HepG2 (cell line): ENCODE measurements around the gene ZNF30. TPM values are rescaled to one million over a fixed set of nuclear protein-coding genes. Genes with fewer than 3 reads are reported as not detected.

ENCODE experiments used
- BHLHE40 ChIP-seq: IDR thresholded peaks from 2 replicates; pipeline ENCODE4 v1.6.1; 2011; ENCODE audit warnings: low read length, improper control_type of control experiment
- GFI1 ChIP-seq: sonication (generic); formaldehyde crosslinking; IDR thresholded peaks from 2 replicates; pipeline ENCODE4 v1.5.0; 2020; ENCODE audit warnings: missing genetic modification reagents, mild to moderate bottlenecking, borderline replicate concordance
- KAT2B ChIP-seq: fragments of 150-350 bp; IDR thresholded peaks from 2 replicates; pipeline ENCODE4 v1.6.1; 2014; ENCODE audit warnings: low read depth, low read length, borderline replicate concordance
- PBX2 ChIP-seq: IDR thresholded peaks from 2 replicates; pipeline ENCODE4 v1.6.1; 2016; ENCODE audit warnings: control low read depth
- POGZ ChIP-seq: sonication (generic); formaldehyde crosslinking; IDR thresholded peaks from 2 replicates; pipeline ENCODE4 v1.4.0; 2020; ENCODE audit warnings: mild to moderate bottlenecking, missing genetic modification reagents
- POLR2G ChIP-seq: fragments of 200-400 bp; formaldehyde crosslinking; IDR thresholded peaks from 2 replicates; pipeline ENCODE4 v1.6.1; 2018; ENCODE audit warnings: mild to moderate bottlenecking, low read depth, low read length, moderate library complexity
- ZFX ChIP-seq: sonication (generic); formaldehyde crosslinking; IDR thresholded peaks from 2 replicates; pipeline ENCODE4 v1.4.0; 2020; ENCODE audit warnings: mild to moderate bottlenecking, low read depth, missing genetic modification reagents, moderate library complexity
- ZKSCAN8 ChIP-seq: IDR thresholded peaks from 2 replicates; pipeline ENCODE4 v1.6.1; 2016; ENCODE audit warnings: borderline replicate concordance, missing genetic modification reagents, missing compliant biosample characterization
- ZMYM3 ChIP-seq: sonication (generic); formaldehyde crosslinking; IDR thresholded peaks from 2 replicates; pipeline ENCODE4 v1.5.1; 2020; ENCODE audit warnings: mild to moderate bottlenecking, missing genetic modification reagents
- ZNF510 ChIP-seq: sonication (generic); formaldehyde crosslinking; IDR thresholded peaks from 2 replicates; pipeline ENCODE4 v1.4.0; 2020; ENCODE audit warnings: low read depth, mild to moderate bottlenecking, missing genetic modification reagents
- ZNF550 ChIP-seq: sonication (generic); formaldehyde crosslinking; IDR thresholded peaks from 2 replicates; pipeline ENCODE4 v1.4.0; 2020; ENCODE audit warnings: mild to moderate bottlenecking, missing genetic modification reagents, borderline replicate concordance
- ZNF646 ChIP-seq: sonication (generic); formaldehyde crosslinking; IDR thresholded peaks from 2 replicates; pipeline ENCODE4 v1.9.0; 2021; ENCODE audit warnings: mild to moderate bottlenecking, missing genetic modification reagents
- ZNF768 ChIP-seq: sonication (generic); formaldehyde crosslinking; IDR thresholded peaks from 2 replicates; pipeline ENCODE4 v1.4.0; 2020; ENCODE audit warnings: missing genetic modification reagents
- ZNF773 ChIP-seq: sonication (generic); formaldehyde crosslinking; IDR thresholded peaks from 2 replicates; pipeline ENCODE4 v1.4.0; 2020; ENCODE audit warnings: missing genetic modification reagents, borderline replicate concordance
- polyA plus RNA-seq, 8 experiments: library from polyadenylated mRNA; depleted of rRNA in 3 of 8; stranded (reverse) in 7 of 8; unstranded in 1 of 8; fragments of >200 nt; fragmentation: Illumina TruSeq in 4 of 8; extraction: Trizol in 4 of 8; gene quantifications; 2 replicates each; pipeline versions ENCODE4 v1.2.1 to v1.2.3, GENCODE V29; 2011 to 2016; ENCODE audit warnings: low read depth in 4 of 8, missing spikeins in 1 of 8, mixed read lengths in 1 of 8; ENCODE audit not compliant: insufficient read depth in 1 of 8
- total RNA-seq, 5 experiments: library from RNA; depleted of rRNA; stranded (reverse); fragments of >200 nt; fragmentation: Illumina TruSeq; extraction: Trizol; gene quantifications; 2 replicates each; pipeline ENCODE4 v1.2.3, GENCODE V29; 2016; ENCODE audit warnings: low read depth in 1 of 5
- TF ChIP-seq, protein P1 (sequence below): sonication (generic); formaldehyde crosslinking; IDR thresholded peaks from 2 replicates; pipeline ENCODE4 v1.5.1; 2020; ENCODE audit warnings: mild to moderate bottlenecking, missing genetic modification reagents, moderate library complexity
- TF ChIP-seq, protein P2 (sequence below): sonication (generic); formaldehyde crosslinking; IDR thresholded peaks from 2 replicates; pipeline ENCODE4 v1.4.0; 2020; ENCODE audit warnings: missing genetic modification reagents
- TF ChIP-seq, protein P3 (sequence below): sonication (generic); formaldehyde crosslinking; IDR thresholded peaks from 2 replicates; pipeline ENCODE4 v1.9.0; 2021; ENCODE audit warnings: missing genetic modification reagents, mild to moderate bottlenecking, borderline replicate concordance

Gene ZNF30
- total and polyA plus RNA-seq, 2 of the 13 experiments (the other 11 are each of a cell fraction or from before 2014, with no cell fraction given) = 2.3 to 4.4 TPM

DNA sequence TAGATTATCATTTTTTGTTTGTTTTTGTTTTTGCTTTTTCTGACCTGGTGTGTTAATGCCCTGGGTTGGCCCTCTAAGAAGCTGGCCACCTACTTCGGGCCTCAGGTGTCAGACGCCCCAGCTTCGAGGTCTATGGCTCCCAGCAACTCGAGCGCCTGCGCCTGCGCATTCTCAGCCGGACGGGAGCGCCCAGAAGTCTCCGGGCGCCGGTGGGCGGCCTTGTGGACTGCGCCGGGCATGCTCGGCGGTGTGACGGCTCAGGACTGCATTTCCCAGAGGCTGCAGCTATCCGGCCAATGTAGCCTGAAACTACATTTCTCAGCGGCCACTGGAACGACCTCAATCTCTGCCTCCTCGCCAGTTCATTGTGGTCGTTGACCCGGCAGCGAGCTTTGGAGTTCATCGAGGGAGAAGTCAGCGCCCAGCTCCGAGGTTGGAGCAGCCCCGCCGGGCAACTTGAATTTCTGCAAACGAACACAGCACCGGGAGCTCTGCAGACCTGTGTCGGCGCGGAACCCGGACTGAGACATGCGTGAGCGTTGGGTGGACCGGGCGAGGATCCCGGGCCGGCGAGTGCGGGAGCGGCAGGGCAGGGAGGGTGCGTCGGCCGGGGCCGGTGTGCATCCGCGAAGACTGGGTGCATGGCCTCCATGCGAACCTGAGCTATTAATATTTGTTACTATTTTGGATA, at the start of gene ZNF30 (continued):
- TF ChIP-seq, protein P1, sequence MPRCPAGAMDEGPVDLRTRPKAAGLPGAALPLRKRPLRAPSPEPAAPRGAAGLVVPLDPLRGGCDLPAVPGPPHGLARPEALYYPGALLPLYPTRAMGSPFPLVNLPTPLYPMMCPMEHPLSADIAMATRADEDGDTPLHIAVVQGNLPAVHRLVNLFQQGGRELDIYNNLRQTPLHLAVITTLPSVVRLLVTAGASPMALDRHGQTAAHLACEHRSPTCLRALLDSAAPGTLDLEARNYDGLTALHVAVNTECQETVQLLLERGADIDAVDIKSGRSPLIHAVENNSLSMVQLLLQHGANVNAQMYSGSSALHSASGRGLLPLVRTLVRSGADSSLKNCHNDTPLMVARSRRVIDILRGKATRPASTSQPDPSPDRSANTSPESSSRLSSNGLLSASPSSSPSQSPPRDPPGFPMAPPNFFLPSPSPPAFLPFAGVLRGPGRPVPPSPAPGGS (CRISPR knock-in tag) = peak; percentile 89
- peak; percentile 49; the same call in 1 of the 2 replicates for TF ChIP-seq ZNF768 (CRISPR knock-in tag)
- no peak for TF ChIP-seq ZMYM3 (CRISPR knock-in tag)
- no peak for TF ChIP-seq ZNF773 (CRISPR knock-in tag)
- peak; percentile 87 for TF ChIP-seq GFI1 (CRISPR knock-in tag)
- TF ChIP-seq ZNF646 (CRISPR knock-in tag) = no peak
- peak; percentile 88 for TF ChIP-seq POLR2G
- no peak for TF ChIP-seq PBX2 (CRISPR knock-in tag)
- TF ChIP-seq, protein P2, sequence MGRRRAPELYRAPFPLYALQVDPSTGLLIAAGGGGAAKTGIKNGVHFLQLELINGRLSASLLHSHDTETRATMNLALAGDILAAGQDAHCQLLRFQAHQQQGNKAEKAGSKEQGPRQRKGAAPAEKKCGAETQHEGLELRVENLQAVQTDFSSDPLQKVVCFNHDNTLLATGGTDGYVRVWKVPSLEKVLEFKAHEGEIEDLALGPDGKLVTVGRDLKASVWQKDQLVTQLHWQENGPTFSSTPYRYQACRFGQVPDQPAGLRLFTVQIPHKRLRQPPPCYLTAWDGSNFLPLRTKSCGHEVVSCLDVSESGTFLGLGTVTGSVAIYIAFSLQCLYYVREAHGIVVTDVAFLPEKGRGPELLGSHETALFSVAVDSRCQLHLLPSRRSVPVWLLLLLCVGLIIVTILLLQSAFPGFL (CRISPR knock-in tag) = no peak
- no peak for TF ChIP-seq ZKSCAN8 (CRISPR knock-in tag)
- TF ChIP-seq ZFX (CRISPR knock-in tag) = peak; percentile 80
- TF ChIP-seq BHLHE40 = no peak
- no peak for TF ChIP-seq ZNF550 (CRISPR knock-in tag)
- TF ChIP-seq POGZ = 0 out of 2 replicates have a peak, but pooled peaks have one; percentile 41
- TF ChIP-seq, protein P3, sequence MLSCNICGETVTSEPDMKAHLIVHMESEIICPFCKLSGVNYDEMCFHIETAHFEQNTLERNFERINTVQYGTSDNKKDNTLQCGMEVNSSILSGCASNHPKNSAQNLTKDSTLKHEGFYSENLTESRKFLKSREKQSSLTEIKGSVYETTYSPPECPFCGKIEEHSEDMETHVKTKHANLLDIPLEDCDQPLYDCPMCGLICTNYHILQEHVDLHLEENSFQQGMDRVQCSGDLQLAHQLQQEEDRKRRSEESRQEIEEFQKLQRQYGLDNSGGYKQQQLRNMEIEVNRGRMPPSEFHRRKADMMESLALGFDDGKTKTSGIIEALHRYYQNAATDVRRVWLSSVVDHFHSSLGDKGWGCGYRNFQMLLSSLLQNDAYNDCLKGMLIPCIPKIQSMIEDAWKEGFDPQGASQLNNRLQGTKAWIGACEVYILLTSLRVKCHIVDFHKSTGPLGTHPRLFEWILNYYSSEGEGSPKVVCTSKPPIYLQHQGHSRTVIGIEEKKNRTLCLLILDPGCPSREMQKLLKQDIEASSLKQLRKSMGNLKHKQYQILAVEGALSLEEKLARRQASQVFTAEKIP (CRISPR knock-in tag) = no peak
- TF ChIP-seq KAT2B = no peak
- TF ChIP-seq ZNF510 (CRISPR knock-in tag) = no peak
